AG09309 (cell line): Measurements from ENCODE around the gene DCBLD1.

Experiments
- DNase-seq: peaks from one replicate; pipeline ENCODE4 v3.0.0-alpha.2; 2010; ENCODE audit warnings: low read depth
- H3K4me3 ChIP-seq: 2 replicates; pipeline ENCODE4 v1.5.1; 2011; ENCODE audit warnings: mild to moderate bottlenecking, low read depth, low read length, moderate library complexity; ENCODE audit not compliant: control insufficient read depth
- CTCF ChIP-seq: IDR thresholded peaks from 2 replicates; pipeline ENCODE4 v1.5.1; 2011; ENCODE audit warnings: mild to moderate bottlenecking, low read depth, low read length, inconsistent platforms; ENCODE audit not compliant: insufficient read depth, control insufficient read depth; ENCODE audit errors: missing control alignments

The DCBLD1 gene

DNA sequence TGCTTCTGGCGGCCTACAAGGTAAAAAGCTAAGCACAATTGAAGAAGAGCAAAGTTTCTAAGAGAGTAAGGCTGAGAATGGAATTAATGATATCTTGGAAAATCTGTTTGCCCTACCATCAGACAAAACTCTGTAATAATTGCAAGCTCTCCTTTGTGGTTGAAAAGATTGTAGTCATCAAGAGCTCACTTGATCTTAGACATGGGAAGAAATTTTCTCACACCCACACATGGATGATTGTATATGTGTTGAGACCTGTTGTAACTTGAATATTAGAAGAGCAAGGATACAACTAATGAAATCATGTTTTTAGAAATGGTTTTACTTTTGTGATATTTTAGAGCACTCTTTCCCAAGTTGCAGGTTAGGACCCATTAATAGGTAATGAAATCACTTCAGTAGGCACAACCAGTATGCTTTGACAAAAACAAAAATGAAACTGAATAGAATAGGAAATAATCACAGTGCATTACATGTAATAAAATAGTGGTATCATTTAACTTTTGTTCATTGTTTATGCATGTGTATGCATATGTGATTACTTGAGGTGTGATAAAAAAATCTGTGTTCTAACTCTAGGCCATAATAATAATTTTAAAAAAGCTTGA lies 14.0 kb downstream of the DCBLD1 start:
- H3K4me3 ChIP-seq, result no peak overlapping the region
- DNase-seq, result no peak
- no peak for TF ChIP-seq CTCF

GRCh38 chr6:117497237-117497636 lies 14.8 kb downstream of the DCBLD1 start:
- no peak overlapping the region for H3K4me3 ChIP-seq
- TF ChIP-seq CTCF, result no peak
- no peak for DNase-seq

DNA sequence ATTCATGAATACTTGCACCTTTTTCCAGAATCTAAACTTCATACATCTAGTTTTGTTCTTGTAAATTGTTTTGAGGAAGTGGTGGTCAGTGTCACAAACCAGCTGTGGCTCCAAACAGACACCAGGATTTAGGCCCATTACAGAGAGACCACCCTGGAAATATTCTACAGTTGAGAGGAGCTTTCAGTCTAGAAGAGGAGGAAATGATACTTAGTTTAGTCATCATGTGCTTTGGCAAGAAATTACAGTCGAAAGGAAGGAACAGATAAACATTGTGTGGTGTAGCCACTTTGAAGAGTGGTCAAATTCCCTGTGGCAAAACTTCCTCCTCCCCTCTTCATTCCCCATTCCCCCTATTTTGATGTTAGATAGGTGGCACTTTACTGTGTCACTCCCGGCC lies 15.7 kb downstream of the DCBLD1 start:
- H3K4me3 ChIP-seq, result no peak overlapping the region
- no peak for DNase-seq
- TF ChIP-seq CTCF, result no peak

DNA sequence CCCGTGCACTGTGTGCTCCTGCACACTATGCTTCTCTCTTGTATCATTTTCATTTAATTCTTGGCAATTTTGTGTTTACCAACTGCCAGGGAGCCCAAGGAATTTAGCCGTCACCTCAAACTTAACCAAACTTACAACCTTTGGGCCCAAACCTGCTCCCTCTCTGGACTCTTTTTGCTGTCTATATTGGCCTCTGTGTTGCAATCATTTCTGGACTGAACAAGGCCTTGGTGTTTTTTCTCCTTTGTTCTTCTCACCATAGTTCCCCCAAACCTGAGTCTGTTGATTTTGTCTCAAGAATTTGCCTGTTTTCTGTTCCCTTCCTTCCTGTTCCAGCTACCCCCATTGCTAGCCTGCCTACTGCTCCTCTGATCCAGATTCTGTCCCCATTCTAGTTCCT lies 19.2 kb downstream of the DCBLD1 start:
- DNase-seq, result no peak
- H3K4me3 ChIP-seq, result no peak overlapping the region
- no peak for TF ChIP-seq CTCF

DNA sequence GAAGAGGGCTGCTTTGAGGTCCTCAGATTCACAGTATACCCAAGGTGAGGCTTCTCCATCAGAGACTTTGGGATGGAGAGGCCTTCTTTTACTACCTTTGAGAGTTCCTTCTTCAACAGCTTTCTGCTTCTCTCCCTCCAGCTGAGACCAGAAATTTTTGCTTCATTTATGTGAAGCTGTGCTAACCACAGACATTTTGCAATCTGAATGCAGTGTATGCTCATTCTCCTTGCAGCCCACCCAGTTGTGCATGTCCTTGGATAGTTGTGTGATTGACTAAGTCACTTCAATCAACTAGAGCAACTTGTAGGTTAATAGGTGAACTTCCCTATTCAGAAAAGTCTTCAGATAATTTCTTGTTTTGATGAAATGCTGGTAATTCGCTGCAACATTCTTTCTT lies 20.1 kb downstream of the DCBLD1 start:
- DNase-seq, result no peak
- no peak overlapping the region for H3K4me3 ChIP-seq
- TF ChIP-seq CTCF, result no peak

GRCh38 chr6:117503211-117503610 lies 20.7 kb downstream of the DCBLD1 start:
- TF ChIP-seq CTCF, result no peak
- no peak overlapping the region for H3K4me3 ChIP-seq
- DNase-seq, result no peak

DNA sequence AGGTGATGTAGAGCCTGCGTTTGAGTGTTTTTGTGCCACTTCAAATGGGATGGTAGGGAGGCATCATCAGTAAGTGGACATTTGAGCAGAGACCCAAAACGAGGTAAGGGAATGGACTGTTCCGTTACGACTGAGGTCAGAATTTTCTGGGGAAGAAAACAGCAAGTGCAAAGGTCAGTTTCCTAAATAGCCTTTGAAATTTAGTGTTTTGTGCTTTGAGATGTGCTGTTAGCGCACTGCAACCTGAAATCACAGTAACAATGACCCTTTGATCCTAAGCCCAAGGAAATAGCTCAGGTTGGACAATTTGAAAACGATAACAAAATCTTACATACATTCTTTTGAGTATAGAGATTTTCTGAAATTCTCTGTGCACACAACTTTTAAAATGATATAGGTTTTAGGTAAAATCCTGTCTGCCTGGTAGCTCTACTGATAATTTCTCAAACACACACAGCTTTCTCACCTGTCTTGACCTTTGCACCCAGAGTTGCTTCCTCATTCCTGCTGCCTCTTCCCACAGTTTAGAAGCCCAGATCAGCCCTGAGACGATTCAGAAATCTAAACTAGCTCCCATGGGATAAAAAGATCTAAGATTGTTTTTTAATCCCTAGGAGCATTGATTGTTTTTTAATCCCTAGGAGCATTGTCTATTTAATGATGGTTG lies 22.1 kb downstream of the DCBLD1 start:
- no peak for TF ChIP-seq CTCF
- H3K4me3 ChIP-seq, result no peak overlapping the region
- DNase-seq, result no peak
